GM12878 (cell line): ENCODE data around the gene XAB2. TPM values are rescaled to one million over a fixed set of nuclear protein-coding genes. Genes with fewer than 3 reads are reported as not detected.

ENCODE experiments used
- SIX5 ChIP-seq: IDR thresholded peaks from 2 replicates; pipeline ENCODE4 v1.6.1; 2011; ENCODE audit warnings: mild to moderate bottlenecking, low read depth, low read length, moderate library complexity; ENCODE audit not compliant: severe bottlenecking
- polyA plus RNA-seq, 11 experiments: library from polyadenylated mRNA; depleted of rRNA in 4 of 11; unstranded in 6 of 11; stranded (reverse) in 5 of 11; fragments of >200 nt; fragmentation: Nextera tagmentation in 4 of 11; fragmentation: Illumina TruSeq in 1 of 11; extraction: Ambion mirVana in 4 of 11; extraction: Trizol in 1 of 11; gene quantifications; 1 replicate in 1 of 11; 2 replicates in 10 of 11; pipeline versions ENCODE4 v1.2.1 to v1.2.3, GENCODE V29; 2011 to 2016; ENCODE audit warnings: inconsistent platforms in 2 of 11, missing spikeins in 2 of 11, low read depth in 1 of 11
- total RNA-seq, 4 experiments: library from RNA; depleted of rRNA in 3 of 4; stranded (reverse); fragments of >200 nt in 3 of 4; fragmentation: Illumina TruSeq in 1 of 4; extraction: Trizol in 1 of 4; gene quantifications; 2 replicates each; pipeline versions ENCODE4 v1.2.1 to v1.2.3, GENCODE V29; 2013 to 2021
- TF ChIP-seq, protein P1 (sequence below): fragments of 450-650 bp; IDR thresholded peaks from 2 replicates; pipeline ENCODE4 v1.6.1; 2016; ENCODE audit warnings: mild to moderate bottlenecking, moderate library complexity, borderline replicate concordance
- TF ChIP-seq, protein P2 (sequence below): IDR thresholded peaks from 2 replicates; pipeline ENCODE4 v1.6.1; 2012; ENCODE audit warnings: mild to moderate bottlenecking, low read depth, low read length

XAB2 gene
- total and polyA plus RNA-seq, 10 of the 15 experiments (the other 5 are each of a cell fraction or from before 2014, with no cell fraction given) = 0.34 to 45.1 (median 18.8) TPM

DNA sequence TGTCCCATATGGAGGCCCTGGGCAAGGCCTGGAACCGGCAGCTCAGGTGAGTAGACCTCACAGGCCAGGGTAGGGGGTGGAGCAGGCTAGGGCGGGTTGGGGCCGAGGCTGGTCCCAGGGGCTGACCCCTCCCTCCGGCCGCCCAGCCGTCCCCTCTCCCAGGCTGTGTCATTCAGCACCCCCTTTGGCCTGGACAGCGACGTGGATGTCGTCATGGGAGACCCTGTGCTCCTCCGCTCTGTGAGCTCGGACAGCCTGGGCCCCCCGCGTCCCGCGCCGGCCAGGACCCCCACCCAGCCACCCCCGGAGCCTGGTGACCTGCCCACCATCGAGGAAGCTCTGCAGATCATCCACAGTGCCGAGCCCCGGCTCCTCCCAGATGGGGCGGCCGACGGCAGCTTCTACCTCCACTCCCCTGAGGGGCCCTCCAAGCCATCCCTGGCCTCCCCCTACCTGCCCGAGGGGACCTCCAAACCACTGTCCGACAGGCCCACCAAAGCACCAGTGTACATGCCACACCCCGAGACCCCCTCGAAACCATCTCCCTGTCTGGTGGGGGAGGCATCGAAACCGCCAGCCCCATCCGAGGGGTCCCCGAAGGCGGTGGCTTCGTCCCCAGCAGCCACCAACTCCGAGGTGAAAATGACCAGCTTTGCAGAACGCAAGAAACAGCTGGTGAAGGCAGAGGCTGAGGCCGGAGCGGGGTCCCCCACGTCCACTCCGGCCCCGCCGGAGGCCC is 17.6 kb downstream of the XAB2 start (continued):
- TF ChIP-seq, protein P1, sequence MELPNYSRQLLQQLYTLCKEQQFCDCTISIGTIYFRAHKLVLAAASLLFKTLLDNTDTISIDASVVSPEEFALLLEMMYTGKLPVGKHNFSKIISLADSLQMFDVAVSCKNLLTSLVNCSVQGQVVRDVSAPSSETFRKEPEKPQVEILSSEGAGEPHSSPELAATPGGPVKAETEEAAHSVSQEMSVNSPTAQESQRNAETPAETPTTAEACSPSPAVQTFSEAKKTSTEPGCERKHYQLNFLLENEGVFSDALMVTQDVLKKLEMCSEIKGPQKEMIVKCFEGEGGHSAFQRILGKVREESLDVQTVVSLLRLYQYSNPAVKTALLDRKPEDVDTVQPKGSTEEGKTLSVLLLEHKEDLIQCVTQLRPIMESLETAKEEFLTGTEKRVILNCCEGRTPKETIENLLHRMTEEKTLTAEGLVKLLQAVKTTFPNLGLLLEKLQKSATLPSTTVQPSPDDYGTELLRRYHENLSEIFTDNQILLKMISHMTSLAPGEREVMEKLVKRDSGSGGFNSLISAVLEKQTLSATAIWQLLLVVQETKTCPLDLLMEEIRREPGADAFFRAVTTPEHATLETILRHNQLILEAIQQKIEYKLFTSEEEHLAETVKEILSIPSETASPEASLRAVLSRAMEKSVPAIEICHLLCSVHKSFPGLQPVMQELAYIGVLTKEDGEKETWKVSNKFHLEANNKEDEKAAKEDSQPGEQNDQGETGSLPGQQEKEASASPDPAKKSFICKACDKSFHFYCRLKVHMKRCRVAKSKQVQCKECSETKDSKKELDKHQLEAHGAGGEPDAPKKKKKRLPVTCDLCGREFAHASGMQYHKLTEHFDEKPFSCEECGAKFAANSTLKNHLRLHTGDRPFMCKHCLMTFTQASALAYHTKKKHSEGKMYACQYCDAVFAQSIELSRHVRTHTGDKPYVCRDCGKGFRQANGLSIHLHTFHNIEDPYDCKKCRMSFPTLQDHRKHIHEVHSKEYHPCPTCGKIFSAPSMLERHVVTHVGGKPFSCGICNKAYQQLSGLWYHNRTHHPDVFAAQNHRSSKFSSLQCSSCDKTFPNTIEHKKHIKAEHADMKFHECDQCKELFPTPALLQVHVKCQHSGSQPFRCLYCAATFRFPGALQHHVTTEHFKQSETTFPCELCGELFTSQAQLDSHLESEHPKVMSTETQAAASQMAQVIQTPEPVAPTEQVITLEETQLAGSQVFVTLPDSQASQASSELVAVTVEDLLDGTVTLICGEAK = no peak
- TF ChIP-seq SIX5 = no peak
- TF ChIP-seq, protein P2, sequence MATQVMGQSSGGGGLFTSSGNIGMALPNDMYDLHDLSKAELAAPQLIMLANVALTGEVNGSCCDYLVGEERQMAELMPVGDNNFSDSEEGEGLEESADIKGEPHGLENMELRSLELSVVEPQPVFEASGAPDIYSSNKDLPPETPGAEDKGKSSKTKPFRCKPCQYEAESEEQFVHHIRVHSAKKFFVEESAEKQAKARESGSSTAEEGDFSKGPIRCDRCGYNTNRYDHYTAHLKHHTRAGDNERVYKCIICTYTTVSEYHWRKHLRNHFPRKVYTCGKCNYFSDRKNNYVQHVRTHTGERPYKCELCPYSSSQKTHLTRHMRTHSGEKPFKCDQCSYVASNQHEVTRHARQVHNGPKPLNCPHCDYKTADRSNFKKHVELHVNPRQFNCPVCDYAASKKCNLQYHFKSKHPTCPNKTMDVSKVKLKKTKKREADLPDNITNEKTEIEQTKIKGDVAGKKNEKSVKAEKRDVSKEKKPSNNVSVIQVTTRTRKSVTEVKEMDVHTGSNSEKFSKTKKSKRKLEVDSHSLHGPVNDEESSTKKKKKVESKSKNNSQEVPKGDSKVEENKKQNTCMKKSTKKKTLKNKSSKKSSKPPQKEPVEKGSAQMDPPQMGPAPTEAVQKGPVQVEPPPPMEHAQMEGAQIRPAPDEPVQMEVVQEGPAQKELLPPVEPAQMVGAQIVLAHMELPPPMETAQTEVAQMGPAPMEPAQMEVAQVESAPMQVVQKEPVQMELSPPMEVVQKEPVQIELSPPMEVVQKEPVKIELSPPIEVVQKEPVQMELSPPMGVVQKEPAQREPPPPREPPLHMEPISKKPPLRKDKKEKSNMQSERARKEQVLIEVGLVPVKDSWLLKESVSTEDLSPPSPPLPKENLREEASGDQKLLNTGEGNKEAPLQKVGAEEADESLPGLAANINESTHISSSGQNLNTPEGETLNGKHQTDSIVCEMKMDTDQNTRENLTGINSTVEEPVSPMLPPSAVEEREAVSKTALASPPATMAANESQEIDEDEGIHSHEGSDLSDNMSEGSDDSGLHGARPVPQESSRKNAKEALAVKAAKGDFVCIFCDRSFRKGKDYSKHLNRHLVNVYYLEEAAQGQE = peak; percentile 68
